Muscle of arm (tissue), 12 donors: ENCODE results near the gene RDH14. TPM values are rescaled to one million over a fixed set of nuclear protein-coding genes. Genes with fewer than 3 reads are reported as not detected.

ENCODE experiments used
- DNase-seq: peaks from one replicate; pipeline ENCODE4 v3.0.0-alpha.2; 2013
- polyA plus RNA-seq, 12 donors: library from polyadenylated mRNA; unstranded; fragments of 120-200 nt; gene quantifications; one replicate each; pipeline ENCODE4 v1.2.1, GENCODE V29; 2013; ENCODE audit not compliant: insufficient read length in 12 of 12

RDH14 gene
- polyA plus RNA-seq, 12 donors = 9.3 to 33.0 (median 26.1) TPM; not detected in 1

GRCh38 chr2:18583905-18584607 is 23.6 kb upstream of the RDH14 start:
- DNase-seq = no peak

DNA sequence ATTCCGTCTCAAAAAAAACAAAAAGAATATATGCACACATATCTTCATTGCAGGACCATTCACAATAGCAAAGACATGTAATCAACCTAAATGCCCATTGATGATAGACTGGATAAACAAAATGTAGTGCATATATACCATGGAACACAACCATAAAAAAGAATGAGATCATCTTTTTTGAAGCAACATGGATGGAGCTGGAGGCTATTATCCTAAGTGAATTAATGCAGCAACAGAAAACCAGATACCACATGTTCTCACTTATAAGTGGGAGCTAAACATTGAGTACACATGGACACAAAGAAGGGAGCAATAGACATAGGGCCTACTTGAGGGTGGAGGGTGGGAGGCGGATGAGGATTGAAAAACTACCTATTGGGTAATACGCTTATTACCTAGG is 20.2 kb upstream of the RDH14 start:
- DNase-seq = no peak

DNA sequence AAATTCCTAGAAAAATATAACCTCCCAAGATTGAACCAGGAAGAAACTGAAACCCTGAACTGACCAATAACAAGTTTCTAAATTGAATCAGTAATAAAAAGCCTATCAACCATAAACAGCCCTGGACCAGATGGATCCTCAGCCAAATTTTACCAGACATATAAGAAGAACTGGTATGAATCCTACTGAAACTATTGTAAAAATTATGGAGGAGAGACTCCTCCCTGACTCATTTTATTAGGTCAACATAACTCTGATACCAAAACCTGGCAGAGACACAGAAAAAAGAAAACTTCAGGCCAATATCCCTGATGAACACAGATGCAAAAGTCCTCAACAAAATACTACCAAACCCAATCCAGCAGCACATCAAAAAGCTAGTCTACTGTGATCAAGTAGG is 17.6 kb upstream of the RDH14 start:
- DNase-seq = no peak

DNA sequence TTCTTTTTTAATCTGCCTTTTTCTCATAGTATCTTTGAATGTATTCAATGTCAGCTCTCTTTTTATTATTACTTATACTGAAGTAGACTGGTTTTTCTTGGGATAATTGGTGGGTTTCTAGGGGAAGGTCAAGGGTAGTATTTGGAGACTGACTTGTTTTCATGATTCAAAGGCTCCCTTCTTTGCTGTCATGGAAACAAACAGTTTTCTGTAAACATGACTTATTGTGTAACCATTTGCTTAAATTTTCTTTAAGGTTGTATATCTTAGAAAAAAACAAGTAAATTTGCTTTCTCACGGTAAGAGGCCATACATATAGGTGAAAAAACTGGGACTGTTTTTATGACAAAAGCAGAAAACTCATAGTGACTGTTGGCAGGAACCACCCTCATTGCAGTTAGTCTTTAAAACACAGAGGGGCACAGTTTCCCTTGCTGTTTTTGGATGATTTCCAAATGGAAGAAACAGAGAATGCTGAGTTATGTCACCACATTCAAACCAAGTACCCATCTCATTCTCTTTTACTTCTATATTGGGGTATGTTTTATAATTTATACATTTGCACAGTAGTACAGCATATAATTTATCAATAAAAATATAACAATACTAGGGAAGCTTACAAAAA is 5.8 kb upstream of the RDH14 start:
- no peak for DNase-seq

DNA sequence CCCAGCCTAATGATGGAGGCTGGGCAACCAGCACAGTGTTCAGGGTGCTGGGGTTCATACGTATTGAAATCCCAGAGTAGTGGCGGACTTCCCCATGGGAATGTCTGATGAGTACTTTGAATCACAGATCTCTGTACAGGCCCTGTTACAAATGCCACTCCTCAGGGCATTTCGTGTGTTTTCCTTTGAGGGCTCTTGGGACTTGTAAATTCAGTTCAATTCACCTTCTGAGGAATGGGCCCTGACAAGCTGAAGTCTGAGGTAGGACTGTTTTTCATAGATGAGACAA is 288 bp upstream of the RDH14 start:
- DNase-seq = no peak

DNA sequence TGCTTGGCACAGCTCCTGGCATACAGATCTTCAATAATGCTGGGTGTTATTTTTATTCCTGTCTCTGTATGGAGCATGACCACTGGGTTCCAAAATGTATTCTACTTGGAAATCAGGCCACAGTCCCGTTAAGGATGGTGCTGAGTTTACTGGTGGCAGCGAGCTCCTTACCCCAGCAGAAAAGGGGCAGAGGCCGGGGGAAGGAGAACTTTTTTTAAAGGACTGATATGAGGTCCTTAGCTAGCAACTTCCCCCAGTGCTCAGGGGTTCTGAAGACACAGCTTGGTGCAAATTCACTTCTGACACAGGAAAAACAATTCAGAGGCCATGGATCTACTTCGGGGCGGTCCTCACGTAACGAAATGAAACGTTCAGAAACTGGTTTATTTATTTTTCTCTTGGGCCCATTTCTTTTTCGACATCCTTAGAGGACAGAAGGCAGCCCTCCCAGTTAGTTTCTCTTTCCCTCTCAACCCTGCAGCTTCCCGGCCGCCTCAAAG is 872 bp downstream of the RDH14 start:
- DNase-seq = no peak

- DNase-seq = no peak
These were observed 2.0 kb downstream of the RDH14 start for GRCh38 chr2:18558458-18558857.

- no peak for DNase-seq
These were observed 3.3 kb downstream of the RDH14 start for GRCh38 chr2:18557121-18557520.

- no peak for DNase-seq
These were observed 7.9 kb downstream of the RDH14 start for GRCh38 chr2:18552351-18553077.

- no peak for DNase-seq
These were observed 8.8 kb downstream of the RDH14 start for GRCh38 chr2:18551623-18552022.

DNA sequence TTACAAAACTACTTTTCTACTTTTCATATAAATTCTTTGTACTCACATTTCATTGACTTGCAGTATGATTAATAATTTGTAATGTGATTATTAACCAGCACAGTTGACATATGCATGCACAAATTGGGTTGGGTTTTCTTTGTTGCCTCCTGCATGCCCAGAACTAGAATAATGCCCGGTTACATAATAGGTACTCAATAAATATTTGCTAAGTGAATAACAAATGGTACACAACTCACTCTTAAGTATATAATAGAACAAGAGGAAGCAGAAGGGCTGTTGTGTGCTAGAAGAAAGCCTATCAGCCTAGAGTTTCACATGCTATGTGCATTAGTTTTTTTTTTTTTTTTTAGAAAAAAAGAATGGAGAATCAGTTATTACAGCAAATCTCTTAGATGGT is 9.3 kb downstream of the RDH14 start:
- DNase-seq = no peak

DNA sequence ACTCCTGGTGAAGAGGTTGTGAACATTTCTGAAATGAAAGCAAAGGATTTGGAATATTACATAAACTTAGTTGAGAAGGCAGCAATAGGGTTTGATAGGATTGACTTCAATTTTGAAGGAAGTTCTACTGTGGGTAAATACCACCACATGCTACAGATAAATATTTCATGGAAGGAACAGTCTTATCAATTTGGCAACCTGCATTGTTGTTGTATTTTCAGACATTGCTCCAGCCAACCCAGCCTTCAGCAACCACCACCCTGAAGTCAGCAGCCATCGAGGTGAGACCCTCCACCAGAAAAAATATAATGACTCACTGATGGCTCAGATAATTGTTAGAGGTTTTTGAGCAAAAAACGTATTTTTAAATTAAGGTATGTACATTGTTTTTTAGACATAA is 10.0 kb downstream of the RDH14 start:
- no peak for DNase-seq

- DNase-seq = no peak
These were observed 11.4 kb downstream of the RDH14 start for GRCh38 chr2:18549083-18549482.

GRCh38 chr2:18548621-18549020 is 11.8 kb downstream of the RDH14 start:
- DNase-seq = no peak

GRCh38 chr2:18546567-18546966 is 13.9 kb downstream of the RDH14 start:
- no peak for DNase-seq

GRCh38 chr2:18545384-18545783 is 15.1 kb downstream of the RDH14 start:
- DNase-seq = no peak

DNA sequence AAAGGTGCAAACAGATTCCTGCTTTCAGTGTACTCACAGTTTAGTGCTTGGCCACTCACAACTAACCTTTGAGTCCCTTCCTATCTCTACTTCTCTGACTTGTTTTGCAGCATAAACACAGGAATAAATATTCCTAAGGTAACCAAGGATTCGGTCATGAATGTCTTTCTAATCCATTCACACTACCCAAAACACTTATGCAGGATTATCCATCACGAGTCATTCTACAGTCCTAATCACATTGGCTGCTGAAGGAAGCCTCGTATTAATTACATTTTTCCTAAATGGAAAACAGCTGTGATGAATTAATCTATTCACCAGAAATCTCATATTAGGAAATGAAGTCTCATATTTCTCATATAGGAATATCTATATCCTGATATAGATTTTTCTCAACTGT is 16.3 kb downstream of the RDH14 start:
- DNase-seq = no peak

DNA sequence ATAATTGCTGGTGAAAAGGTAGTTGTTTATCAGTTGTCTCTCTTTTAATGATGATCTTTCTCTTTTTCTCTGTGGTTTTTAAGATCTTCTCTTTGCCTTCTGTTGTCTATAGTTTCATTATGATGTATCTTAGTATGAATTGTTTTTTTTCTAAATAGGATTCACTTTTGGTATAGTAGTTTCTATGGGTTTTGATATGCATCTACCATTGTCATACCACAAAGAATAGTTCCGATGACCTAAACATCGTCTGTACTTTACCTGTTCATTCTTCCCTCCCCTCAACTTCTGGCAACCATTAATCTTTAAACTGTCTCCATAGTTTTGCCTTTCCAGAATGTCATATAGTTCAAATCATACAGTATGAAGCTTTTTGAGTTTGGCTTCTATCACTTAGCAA is 19.6 kb downstream of the RDH14 start:
- DNase-seq = no peak

- no peak for DNase-seq
These were observed 23.8 kb downstream of the RDH14 start for GRCh38 chr2:18536697-18537096.

DNA sequence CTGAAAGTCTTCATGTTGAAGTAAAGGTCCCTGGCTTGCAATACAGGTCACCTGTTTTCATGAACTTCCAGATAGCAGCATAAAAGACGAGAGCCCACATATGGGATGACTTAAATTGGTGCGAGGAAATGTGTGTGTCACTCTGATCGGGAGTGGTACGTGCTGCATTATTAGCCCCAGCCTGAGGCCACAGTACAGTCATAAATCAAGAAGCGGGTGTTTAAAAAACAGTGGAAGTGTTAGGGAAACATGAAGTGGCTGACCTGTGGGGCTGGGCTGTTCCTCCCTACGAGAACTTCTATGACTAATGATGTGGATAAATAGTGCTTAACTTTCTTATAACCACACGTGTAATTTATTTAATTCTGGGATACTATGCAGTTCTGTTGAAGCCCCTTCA is 24.4 kb downstream of the RDH14 start:
- no peak for DNase-seq

DNA sequence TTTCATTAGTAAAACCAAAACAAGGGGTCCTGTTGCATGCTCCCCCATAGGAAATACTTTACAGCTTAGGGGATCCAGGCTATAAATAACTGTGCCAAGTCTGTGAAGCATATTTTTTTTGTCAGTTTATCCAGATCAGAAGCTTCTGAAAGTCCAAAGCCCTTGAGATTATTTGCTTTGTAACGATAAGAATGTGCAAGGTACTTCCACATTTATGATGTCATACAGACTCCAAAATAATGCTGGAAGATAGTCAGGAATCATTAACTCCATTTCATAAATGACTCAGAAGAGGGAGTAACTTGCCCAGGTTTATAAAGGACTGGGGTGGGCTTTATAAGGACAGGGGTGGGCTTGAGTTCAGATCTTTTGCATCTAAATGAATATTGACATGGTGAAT is 29.3 kb downstream of the RDH14 start:
- no peak for DNase-seq

- no peak for DNase-seq
These were observed 32.6 kb downstream of the RDH14 start for GRCh38 chr2:18527822-18528221.

- no peak for DNase-seq
These were observed 33.1 kb downstream of the RDH14 start for GRCh38 chr2:18527326-18527725.
